Measurements from ENCODE around the gene HPS4. TPM values are rescaled to one million over a fixed set of nuclear protein-coding genes. Genes with fewer than 3 reads are reported as not detected.

The HPS4 gene
- total RNA-seq, 1 donor from 2014 or later = 28.1 TPM

GRCh38 chr22:26474682-26475081, 8.9 kb downstream of the HPS4 start:
- FAIRE-seq = no peak
- DNase-seq (ENCODE audit: low spot score in 2 of 2) = no peak

- DNase-seq (ENCODE audit: low spot score in 2 of 2) (no peak), FAIRE-seq (no peak)
Observed at GRCh38 chr22:26471522-26471921, 12.1 kb downstream of the HPS4 start.

- no peak for FAIRE-seq
- no peak for DNase-seq (ENCODE audit: low spot score in 2 of 2)
Observed at GRCh38 chr22:26470807-26471206, 12.8 kb downstream of the HPS4 start.

GRCh38 chr22:26466196-26466595, 17.4 kb downstream of the HPS4 start:
- DNase-seq (ENCODE audit: low spot score in 2 of 2) (no peak), FAIRE-seq (no peak)

- DNase-seq (ENCODE audit: low spot score in 2 of 2) = no peak
- FAIRE-seq = no peak
Observed at GRCh38 chr22:26464312-26464711, 19.3 kb downstream of the HPS4 start.

- no peak for FAIRE-seq
Observed at GRCh38 chr22:26463688-26464087, 19.9 kb downstream of the HPS4 start.

GRCh38 chr22:26463101-26463661, 20.4 kb downstream of the HPS4 start:
- no peak for DNase-seq (ENCODE audit: low spot score in 2 of 2)
- FAIRE-seq = no peak

More at GRCh38 chr22:26463688-26464087, 19.9 kb downstream of the HPS4 start:
- no peak for DNase-seq (ENCODE audit: low spot score in 2 of 2)

GRCh38 chr22:26462641-26463040, 20.9 kb downstream of the HPS4 start:
- no peak for DNase-seq (ENCODE audit: low spot score in 2 of 2)
- FAIRE-seq = no peak

- no peak for FAIRE-seq
Observed at GRCh38 chr22:26462051-26462450, 21.5 kb downstream of the HPS4 start.

GRCh38 chr22:26461188-26461810, 22.3 kb downstream of the HPS4 start:
- FAIRE-seq (no peak), DNase-seq (ENCODE audit: low spot score in 2 of 2) (peak in 1 of 2 donors; percentile 52)

More at GRCh38 chr22:26462051-26462450, 21.5 kb downstream of the HPS4 start:
- DNase-seq (ENCODE audit: low spot score in 2 of 2) = no peak

GRCh38 chr22:26460202-26460601, 23.4 kb downstream of the HPS4 start:
- FAIRE-seq (no peak), DNase-seq (ENCODE audit: low spot score in 2 of 2) (no peak)

GRCh38 chr22:26457661-26458272, 25.8 kb downstream of the HPS4 start:
- no peak for FAIRE-seq
- DNase-seq (ENCODE audit: low spot score in 2 of 2) = no peak

GRCh38 chr22:26453812-26454500, 29.6 kb downstream of the HPS4 start:
- FAIRE-seq = no peak
- DNase-seq (ENCODE audit: low spot score in 2 of 2) = no peak

GRCh38 chr22:26453216-26453615, 30.4 kb downstream of the HPS4 start:
- no peak for FAIRE-seq
- no peak for DNase-seq (ENCODE audit: low spot score in 2 of 2)

GRCh38 chr22:26452236-26453016, 31.2 kb downstream of the HPS4 start:
- FAIRE-seq = no peak
- DNase-seq (ENCODE audit: low spot score in 2 of 2) = no peak

GRCh38 chr22:26450453-26451185, 33.0 kb downstream of the HPS4 start:
- FAIRE-seq (no peak), DNase-seq (ENCODE audit: low spot score in 2 of 2) (no peak)

- no peak for DNase-seq (ENCODE audit: low spot score in 2 of 2)
- no peak for FAIRE-seq
Observed at GRCh38 chr22:26448941-26449340, 34.6 kb downstream of the HPS4 start.

GRCh38 chr22:26448334-26448733, 35.2 kb downstream of the HPS4 start:
- DNase-seq (ENCODE audit: low spot score in 2 of 2) = no peak
- no peak for FAIRE-seq

GRCh38 chr22:26447584-26448329, 35.8 kb downstream of the HPS4 start:
- no peak for DNase-seq (ENCODE audit: low spot score in 2 of 2)
- FAIRE-seq = no peak

All from frontal cortex (tissue), 4 donors.